IMR-90 (cell line): ENCODE data around the gene DPF1. TPM values are rescaled to one million over a fixed set of nuclear protein-coding genes. Genes with fewer than 3 reads are reported as not detected.
A peak's percentile ranks its signal among the peaks of the same experiment; 100 is the strongest.

Source experiments
- ATAC-seq: fragments of 200-7000 bp; cut with Tn5 transposase; 2 replicates; pipeline ENCODE4 v1.9.1; 2020; ENCODE audit warnings: low read depth, mild to moderate bottlenecking, moderate library complexity
- BruUV-seq: library from RNA; stranded (reverse); fragments of 400-500 nt; replicated peaks from 2 replicates; lab custom pipeline; 2021; lab: Mats Ljungman, UMichigan
- CTCF ChIA-PET: fragments of 300-600 bp; formaldehyde crosslinking; extraction: SDS; loops from one replicate; lab custom pipeline; 2021; ENCODE audit warnings: antibody characterized with exemption; lab: Yijun Ruan, JAX
- POLR2A ChIA-PET: fragments of 300-600 bp; sonication (Branson Sonifier 250); formaldehyde crosslinking; loops from one replicate; lab custom pipeline; 2022; ENCODE audit warnings: antibody characterized with exemption; ENCODE audit not compliant: unreplicated experiment; lab: Charles Lee
- DNase-seq: peaks from one replicate; pipeline ENCODE4 v3.0.0; 2013
- H2AFZ ChIP-seq: replicated peaks from 2 replicates; pipeline ENCODE3; 2013; ENCODE audit warnings: low read length, mild to moderate bottlenecking; ENCODE audit not compliant: poor library complexity
- H2AK5ac ChIP-seq: 2 replicates; pipeline ENCODE4 v1.6.1; 2013; ENCODE audit warnings: low read depth, low read length, inconsistent platforms
- H2AK9ac ChIP-seq: replicated peaks from 2 replicates; pipeline ENCODE3; 2013; ENCODE audit warnings: mild to moderate bottlenecking, low read depth, low read length, moderate library complexity; ENCODE audit not compliant: poor library complexity
- H2BK120ac ChIP-seq: 2 replicates; pipeline ENCODE4 v1.6.1; 2013; ENCODE audit warnings: low read depth, low read length, inconsistent platforms
- H2BK15ac ChIP-seq: 3 replicates; pipeline ENCODE4 v1.6.1; 2013; ENCODE audit warnings: low read depth, low read length, inconsistent platforms
- H2BK20ac ChIP-seq: 2 replicates; pipeline ENCODE4 v1.6.1; 2013; ENCODE audit warnings: low read depth, mild to moderate bottlenecking, inconsistent platforms, low read length, moderate library complexity
- H2BK5ac ChIP-seq: 2 replicates; pipeline ENCODE4 v1.6.1; 2013; ENCODE audit warnings: mild to moderate bottlenecking, low read depth, low read length, inconsistent platforms; ENCODE audit not compliant: poor library complexity, severe bottlenecking
- H3K14ac ChIP-seq: replicated peaks from 2 replicates; pipeline ENCODE4 v1.6.1; 2013; ENCODE audit warnings: low read depth, low read length, inconsistent platforms
- H3K18ac ChIP-seq: 2 replicates; pipeline ENCODE4 v1.6.1; 2013; ENCODE audit warnings: low read depth, low read length, control low read depth
- H3K23ac ChIP-seq: 2 replicates; pipeline ENCODE4 v1.6.1; 2013; ENCODE audit warnings: low read depth, low read length, inconsistent platforms
- H3K27ac ChIP-seq: 2 replicates; pipeline ENCODE4 v1.5.1; 2013; ENCODE audit warnings: mild to moderate bottlenecking, control low read depth, low read length; ENCODE audit not compliant: insufficient read depth
- H3K27me3 ChIP-seq: 2 replicates; pipeline ENCODE4 v1.6.1; 2013; ENCODE audit warnings: low read length; ENCODE audit not compliant: control insufficient read depth, insufficient read depth
- H3K36me3 ChIP-seq: 2 replicates; pipeline ENCODE4 v1.6.1; 2013; ENCODE audit warnings: low read length, mixed read lengths; ENCODE audit not compliant: control insufficient read depth, insufficient read depth
- H3K4ac ChIP-seq: 2 replicates; pipeline ENCODE4 v1.6.1; 2013; ENCODE audit warnings: low read depth, low read length, inconsistent platforms
- H3K4me1 ChIP-seq: 2 replicates; pipeline ENCODE4 v1.6.1; 2013; ENCODE audit warnings: low read length, mixed read lengths; ENCODE audit not compliant: control insufficient read depth, insufficient read depth
- H3K4me2 ChIP-seq: 2 replicates; pipeline ENCODE4 v1.6.1; 2013; ENCODE audit warnings: low read depth, mild to moderate bottlenecking, control low read depth, low read length, moderate library complexity
- H3K4me3 ChIP-seq: 2 replicates; pipeline ENCODE4 v1.5.1; 2013; ENCODE audit warnings: low read depth, mild to moderate bottlenecking, control low read depth, low read length, moderate library complexity; ENCODE audit not compliant: insufficient read depth
- H3K56ac ChIP-seq: 2 replicates; pipeline ENCODE4 v1.6.1; 2013; ENCODE audit warnings: low read length, inconsistent platforms; ENCODE audit not compliant: insufficient read depth; ENCODE audit errors: extremely low read depth
- H3K79me1 ChIP-seq, 2 experiments: 2 replicates each; pipeline ENCODE4 v1.6.1; 2013; ENCODE audit warnings: low read length in 2 of 2, inconsistent platforms in 1 of 2, low read depth in 1 of 2
- H3K9ac ChIP-seq: 2 replicates; pipeline ENCODE4 v1.6.1; 2013; ENCODE audit warnings: low read depth, low read length, control low read depth
- H3K9me1 ChIP-seq: 2 replicates; pipeline ENCODE4 v1.6.1; 2013; ENCODE audit warnings: low read length, inconsistent platforms; ENCODE audit not compliant: insufficient read depth
- H3K9me3 ChIP-seq: 2 replicates; pipeline ENCODE4 v1.6.1; 2013; ENCODE audit warnings: low read length; ENCODE audit not compliant: control insufficient read depth, insufficient read depth
- H4K20me1 ChIP-seq: 2 replicates; pipeline ENCODE4 v1.6.1; 2013; ENCODE audit warnings: low read length, inconsistent platforms; ENCODE audit not compliant: insufficient read depth
- H4K5ac ChIP-seq: 2 replicates; pipeline ENCODE4 v1.6.1; 2013; ENCODE audit warnings: mild to moderate bottlenecking, low read depth, low read length, control low read depth
- H4K8ac ChIP-seq, 2 experiments: 2 replicates each; pipeline ENCODE4 v1.6.1; 2013; ENCODE audit warnings: low read depth in 2 of 2, low read length in 2 of 2, control low read depth in 1 of 2, inconsistent platforms in 1 of 2
- H4K91ac ChIP-seq: 2 replicates; pipeline ENCODE4 v1.6.1; 2013; ENCODE audit warnings: low read depth, low read length, inconsistent platforms; ENCODE audit not compliant: insufficient read depth
- CTCF ChIP-seq: conservative IDR thresholded peaks from 2 replicates; pipeline ENCODE4 v1.5.1; 2012; ENCODE audit warnings: mild to moderate bottlenecking, low read depth, low read length, improper control_type of control experiment
- MAZ ChIP-seq: IDR thresholded peaks from 2 replicates; pipeline ENCODE4 v1.6.1; 2012; ENCODE audit warnings: low read depth, mild to moderate bottlenecking, low read length, improper control_type of control experiment, moderate library complexity, borderline replicate concordance
- RAD21 ChIP-seq: IDR thresholded peaks from 2 replicates; pipeline ENCODE4 v1.6.1; 2012; ENCODE audit warnings: low read length, improper control_type of control experiment
- SMC3 ChIP-seq: fragments of 150-350 bp; IDR thresholded peaks from 2 replicates; pipeline ENCODE4 v1.6.1; 2016; ENCODE audit warnings: low read depth, mild to moderate bottlenecking, antibody characterized with exemption, low read length, moderate library complexity
- WGBS, 2 experiments: methylation state at CpG; one replicate each; pipeline versions ENCODE4 v1.1.5 to v1.1.7; 2013; ENCODE audit warnings: missing lambda C conversion rate in 2 of 2; ENCODE audit not compliant: insufficient read length in 1 of 2; ENCODE audit errors: extremely low coverage in 2 of 2; 5-methylcytosine and 5-hydroxymethylcytosine counted together
- dilution Hi-C: fragments of 300-500 bp; cut with HindIII; formaldehyde crosslinking; loops from one replicate; pipeline ENCODE4 v1.14.3; 2018; ENCODE audit warnings: low sequenced_read_pairs; ENCODE audit not compliant: unreplicated experiment
- in situ Hi-C: fragments of 300-500 bp; cut with MboI; formaldehyde crosslinking; loops from 3 replicates; pipeline ENCODE4 v1.14.3; 2019; ENCODE audit warnings: low sequenced_read_pairs, inconsistent platforms, mixed read lengths
- intact Hi-C: fragments of 100-400 bp; cut with micrococcal nuclease; formaldehyde crosslinking; loops from 2 replicates; pipeline ENCODE4 v1.10.0; 2022
- polyA plus RNA-seq, 3 experiments: library from polyadenylated mRNA; depleted of rRNA; stranded (reverse); fragments of >200 nt; gene quantifications; 2 replicates each; pipeline ENCODE4 v1.2.3, GENCODE V29; 2012; ENCODE audit warnings: low replicate concordance in 1 of 3
- total RNA-seq: library from RNA; depleted of rRNA; stranded (reverse); fragments of >200 nt; gene quantifications from 2 replicates; pipeline ENCODE4 v1.2.3, GENCODE V29; 2012

Gene DPF1
- total and polyA plus RNA-seq, 2 of the 4 experiments (the other 2 are of a cell fraction) = 3.2 to 5.5 TPM

- WGBS, 2 experiments = 55% methylated on average over 4 of the region's 7 CpGs; no CpG with 5 or more reads in 1 of the 2 experiments
- Histone ChIP-seq H4K5ac (peak overlapping the region; percentile 82; the same call in 1 of the 2 replicates), H3K79me1 (no peaks in the 10 kb centered on the region), H3K4ac (no peak overlapping the region), H3K18ac (no peak overlapping the region), H2AFZ (peak overlapping the region; percentile 95), H4K20me1 (no peaks in the 10 kb centered on the region), H3K56ac (no peak overlapping the region), H2BK120ac (no peak overlapping the region), H3K4me2 (no peak overlapping the region), H3K9ac (no peak overlapping the region), H3K9me1 (no peaks in the 10 kb centered on the region), H3K23ac (no peak overlapping the region), H2BK15ac (no peak overlapping the region), H3K14ac (no peak overlapping the region), H2AK9ac (peak overlapping the region; percentile 66), H2AK5ac (no peak overlapping the region), H3K27ac (no peak overlapping the region), H2BK20ac (no peak overlapping the region), H3K4me1 (no peaks in the 10 kb centered on the region), H3K9me3 (no peaks in the 10 kb centered on the region), H2BK5ac (no peak overlapping the region), H3K4me3 (no peak overlapping the region), H4K91ac (no peak overlapping the region), H3K36me3 (no peaks in the 10 kb centered on the region), H4K8ac (peak overlapping the region; percentile 10 to 93; a peak in 2 of 4 replicates), H3K27me3 (peaks cover 5% of the 10 kb centered on the region; the same call in 1 of the 2 replicates)
- peak; percentile 91 for TF ChIP-seq RAD21
- peak; percentile 91 for TF ChIP-seq SMC3
- no peak for TF ChIP-seq MAZ
- peak; percentile 81 for TF ChIP-seq CTCF
- in situ Hi-C loops (loop anchor here (5.0 to 25.0 kb wide), 3 partner anchors 99 to 404 kb away; partner anchors contain the start of gene ACTN4), dilution Hi-C loops (no loop called here), intact Hi-C loops (loop anchor here (1.0 to 10.0 kb wide), 4 partner anchors 102 to 401 kb away; partner anchors contain the start of genes CATSPERG, GGN and SPRED3)
- peak; percentile 59 for DNase-seq
- BruUV-seq = no TSS peak
- CTCF ChIA-PET = interaction anchor here (0.6 to 1.9 kb wide), 4 partner anchors 67 to 124 kb away, joined by 3 to 6 read pairs (median 4); partner anchors contain the start of genes CATSPERG and KCNK6
- ATAC-seq = peak; percentile 41
- POLR2A ChIA-PET = interaction anchor here (0.5 kb wide), 1 partner anchor 133 kb away, joined by 11 read pairs; no protein-coding TSS in a partner anchor
Measured at GRCh38 chr19:38233740-38234251, 9.8 kb upstream of the DPF1 start.
